ENCODE data around the gene GPRIN3.
"Not testable (repeated sequence)": the region's sequence is repeated elsewhere in the genome, so short reads cannot be mapped to it uniquely, and the experiment has no call there.

GPRIN3 gene

GRCh38 chr4:89311433-89311832 lies 3.8 kb upstream of the GPRIN3 start:
- DNase-seq: no peak

GRCh38 chr4:89309154-89309553 lies 1.6 kb upstream of the GPRIN3 start:
- not testable (repeated sequence) for DNase-seq

- DNase-seq: no peak
Observed at GRCh38 chr4:89308161-89308500, 531 bp upstream of the GPRIN3 start.

- no peak for DNase-seq
Observed at GRCh38 chr4:89307178-89307445, 488 bp downstream of the GPRIN3 start.

GRCh38 chr4:89306486-89307177 lies 968 bp downstream of the GPRIN3 start:
- DNase-seq: peak in 1 of 2 donors; percentile 57

GRCh38 chr4:89305712-89306437 lies 1.7 kb downstream of the GPRIN3 start:
- DNase-seq: peak in 1 of 2 donors; percentile 38

- no peak for DNase-seq
Observed at GRCh38 chr4:89305028-89305427, 2.6 kb downstream of the GPRIN3 start.

GRCh38 chr4:89303814-89304388 lies 3.7 kb downstream of the GPRIN3 start:
- DNase-seq: no peak

- DNase-seq: peak; percentile 73 to 86
Observed at GRCh38 chr4:89303177-89303576, 4.4 kb downstream of the GPRIN3 start.

GRCh38 chr4:89301902-89302301 lies 5.7 kb downstream of the GPRIN3 start:
- no peak for DNase-seq

GRCh38 chr4:89301003-89301402 lies 6.6 kb downstream of the GPRIN3 start:
- no peak for DNase-seq

GRCh38 chr4:89300499-89300898 lies 7.1 kb downstream of the GPRIN3 start:
- peak in 1 of 2 donors; percentile 26 for DNase-seq

- peak in 1 of 2 donors; percentile 20 for DNase-seq
Observed at GRCh38 chr4:89300060-89300459, 7.5 kb downstream of the GPRIN3 start.

GRCh38 chr4:89299153-89299791 lies 8.3 kb downstream of the GPRIN3 start:
- DNase-seq: peak in 1 of 2 donors; percentile 60

GRCh38 chr4:89298788-89299152 lies 8.8 kb downstream of the GPRIN3 start:
- peak in 1 of 2 donors; percentile 76 for DNase-seq

GRCh38 chr4:89298155-89298554 lies 9.4 kb downstream of the GPRIN3 start:
- DNase-seq: peak; percentile 46 to 75

GRCh38 chr4:89296896-89297295 lies 10.7 kb downstream of the GPRIN3 start:
- DNase-seq: no peak

GRCh38 chr4:89296399-89296798 lies 11.2 kb downstream of the GPRIN3 start:
- no peak for DNase-seq

- DNase-seq: no peak
Observed at GRCh38 chr4:89295415-89295927, 12.1 kb downstream of the GPRIN3 start.

GRCh38 chr4:89294573-89295269 lies 12.9 kb downstream of the GPRIN3 start:
- DNase-seq: peak in 1 of 2 donors; percentile 80

GRCh38 chr4:89293299-89293698 lies 14.3 kb downstream of the GPRIN3 start:
- no peak for DNase-seq

- DNase-seq: peak in 1 of 2 donors; percentile 33
Observed at GRCh38 chr4:89290727-89291516, 16.7 kb downstream of the GPRIN3 start.
